ENCODE data around the gene WWOX. TPM values are rescaled to one million over a fixed set of nuclear protein-coding genes. Genes with fewer than 3 reads are reported as not detected.

WWOX gene
- total RNA-seq, 1 experiment from 2014 or later = 15.6 TPM

GRCh38 chr16:78675312-78675711 is 575.9 kb downstream of the WWOX start:
- Histone ChIP-seq H3K4me2 (ENCODE audit: insufficient read depth, insufficient read length, low read length) (no peak overlapping the region), H3K27me3 (ENCODE audit: insufficient read depth, low read length) (no peaks in the 10 kb centered on the region), H3T11ph (ENCODE audit: low read length) (no peak overlapping the region), H4K91ac (ENCODE audit: insufficient read length, low read depth, low read length) (no peak overlapping the region), H2AFZ (ENCODE audit: low read length) (no peak overlapping the region), H2BK120ac (ENCODE audit: low read depth, low read length, poor library complexity, severe bottlenecking) (no peak overlapping the region), H3K18ac (ENCODE audit: insufficient read length, low read depth, low read length) (no peak overlapping the region), H3K79me2 (ENCODE audit: insufficient read depth, low read length) (no peaks in the 10 kb centered on the region), H2BK20ac (ENCODE audit: low read depth, low read length, poor library complexity, severe bottlenecking) (no peak overlapping the region), H3K4me1 (ENCODE audit: insufficient read depth, low read length) (no peaks in the 10 kb centered on the region), H4K8ac (replicated peaks; ENCODE audit: insufficient read length, low read depth, low read length) (no peak overlapping the region), H3K9me3 (ENCODE audit: control insufficient read depth, low read depth, low read length) (no peaks in the 10 kb centered on the region), H2AK5ac (ENCODE audit: insufficient read length, low read length) (no peak overlapping the region), H2BK15ac (ENCODE audit: low read depth, low read length) (no peak overlapping the region), H3K56ac (ENCODE audit: insufficient read length, low read depth, low read length) (no peak overlapping the region), H3K4ac (ENCODE audit: low read depth, low read length) (no peak overlapping the region), H3K27ac (ENCODE audit: insufficient read length, low read depth, low read length) (no peak overlapping the region), H3K23ac (ENCODE audit: insufficient read length, low read depth, low read length) (no peak overlapping the region), H2BK12ac (ENCODE audit: insufficient read length, low read depth, low read length) (no peak overlapping the region), H2BK5ac (ENCODE audit: insufficient read length, low read length) (no peak overlapping the region), H3K23me2 (ENCODE audit: insufficient read length, low read depth, low read length, poor library complexity, severe bottlenecking) (no peaks in the 10 kb centered on the region), H4K20me1 (ENCODE audit: control insufficient read depth, insufficient read depth, insufficient read length) (no peaks in the 10 kb centered on the region), H3K79me1 (ENCODE audit: insufficient read depth, low read depth, low read length, poor library complexity, severe bottlenecking) (no peaks in the 10 kb centered on the region), H3K9ac (ENCODE audit: extremely low read depth, insufficient read length, low read length) (no peak overlapping the region), H4K5ac (ENCODE audit: insufficient read length, low read depth, low read length) (no peak overlapping the region), H3K14ac (ENCODE audit: insufficient read depth, low read length) (no peak overlapping the region)
- Mint-ChIP-seq H3K9me3 (no peaks in the 10 kb centered on the region), H3K27ac (no peak overlapping the region), H3K4me1 (no peaks in the 10 kb centered on the region), H3K4me3 (no peak overlapping the region), H3K27me3 (ENCODE audit: low read depth) (no peaks in the 10 kb centered on the region), H3K36me3 (ENCODE audit: insufficient read depth in 1 of 3, low read depth in 3 of 3) (no peaks in the 10 kb centered on the region)
- TF ChIP-seq, protein P1, sequence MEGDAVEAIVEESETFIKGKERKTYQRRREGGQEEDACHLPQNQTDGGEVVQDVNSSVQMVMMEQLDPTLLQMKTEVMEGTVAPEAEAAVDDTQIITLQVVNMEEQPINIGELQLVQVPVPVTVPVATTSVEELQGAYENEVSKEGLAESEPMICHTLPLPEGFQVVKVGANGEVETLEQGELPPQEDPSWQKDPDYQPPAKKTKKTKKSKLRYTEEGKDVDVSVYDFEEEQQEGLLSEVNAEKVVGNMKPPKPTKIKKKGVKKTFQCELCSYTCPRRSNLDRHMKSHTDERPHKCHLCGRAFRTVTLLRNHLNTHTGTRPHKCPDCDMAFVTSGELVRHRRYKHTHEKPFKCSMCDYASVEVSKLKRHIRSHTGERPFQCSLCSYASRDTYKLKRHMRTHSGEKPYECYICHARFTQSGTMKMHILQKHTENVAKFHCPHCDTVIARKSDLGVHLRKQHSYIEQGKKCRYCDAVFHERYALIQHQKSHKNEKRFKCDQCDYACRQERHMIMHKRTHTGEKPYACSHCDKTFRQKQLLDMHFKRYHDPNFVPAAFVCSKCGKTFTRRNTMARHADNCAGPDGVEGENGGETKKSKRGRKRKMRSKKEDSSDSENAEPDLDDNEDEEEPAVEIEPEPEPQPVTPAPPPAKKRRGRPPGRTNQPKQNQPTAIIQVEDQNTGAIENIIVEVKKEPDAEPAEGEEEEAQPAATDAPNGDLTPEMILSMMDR (conservative IDR thresholded peaks at IDR 0.05) = no peak
- WGBS (ENCODE audit: extremely low coverage, insufficient read length, low lambda C conversion rate) = no CpG with 5 or more reads among the region's 6 CpGs
- DNase-seq = no peak
